Suppressor macrophage treated with lipopolysaccharide for 1 hour (primary cell): ENCODE measurements around the gene DLGAP1.

Experiments
- DNase-seq, 3 donors: peaks; one replicate each; pipeline ENCODE4 v3.0.0-alpha.2; 2020 to 2022

The DLGAP1 gene

DNA sequence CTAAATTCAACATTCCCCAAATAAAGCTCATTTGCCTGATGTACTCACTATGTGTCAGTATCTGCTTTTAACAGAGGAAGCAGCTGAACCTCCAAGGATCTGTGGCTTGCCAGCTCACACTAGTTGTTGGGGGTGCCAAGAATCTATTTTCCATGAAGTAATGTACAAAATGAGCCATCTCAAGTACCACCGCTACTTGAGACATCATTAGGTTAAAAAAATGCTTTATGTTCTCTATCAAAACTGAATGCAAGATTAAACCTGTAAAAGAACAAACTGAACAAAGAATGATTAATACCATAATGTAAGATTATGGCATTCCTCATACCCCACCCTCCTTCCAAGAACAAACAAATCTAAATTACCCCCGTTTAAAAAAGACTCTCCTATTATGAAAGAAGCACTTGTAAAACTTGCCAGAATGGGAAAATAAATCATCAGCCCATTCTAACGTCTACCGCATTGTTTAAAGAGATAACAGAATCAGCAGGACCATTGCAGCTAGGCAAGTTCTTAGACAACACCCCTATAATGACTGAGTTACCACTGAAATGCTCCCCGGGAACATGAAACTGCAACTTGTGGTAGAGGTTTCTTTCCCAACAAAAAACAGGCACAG is 471.6 kb downstream of the DLGAP1 start:
- no peak for DNase-seq

DNA sequence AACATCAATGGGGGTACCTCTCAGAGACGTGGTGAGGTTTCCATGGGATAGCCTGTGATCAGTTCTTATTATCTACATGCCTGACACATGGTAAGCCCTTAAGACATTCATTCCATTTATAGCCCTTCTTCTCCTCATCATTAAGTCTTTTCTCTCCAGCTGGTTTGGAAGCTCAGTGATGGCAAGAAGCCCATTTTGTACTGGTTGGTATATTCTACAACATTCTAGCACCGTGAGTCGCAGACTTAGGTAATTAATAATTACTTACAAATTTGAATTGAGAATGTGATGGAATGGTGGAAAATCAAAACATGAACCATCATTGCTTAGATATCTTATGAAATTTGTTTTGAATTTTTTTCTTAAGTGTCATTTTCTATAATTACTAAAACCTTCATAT is 472.6 kb downstream of the DLGAP1 start:
- DNase-seq, result no peak

GRCh38 chr18:3979024-3979423 is 476.1 kb downstream of the DLGAP1 start:
- no peak for DNase-seq

DNA sequence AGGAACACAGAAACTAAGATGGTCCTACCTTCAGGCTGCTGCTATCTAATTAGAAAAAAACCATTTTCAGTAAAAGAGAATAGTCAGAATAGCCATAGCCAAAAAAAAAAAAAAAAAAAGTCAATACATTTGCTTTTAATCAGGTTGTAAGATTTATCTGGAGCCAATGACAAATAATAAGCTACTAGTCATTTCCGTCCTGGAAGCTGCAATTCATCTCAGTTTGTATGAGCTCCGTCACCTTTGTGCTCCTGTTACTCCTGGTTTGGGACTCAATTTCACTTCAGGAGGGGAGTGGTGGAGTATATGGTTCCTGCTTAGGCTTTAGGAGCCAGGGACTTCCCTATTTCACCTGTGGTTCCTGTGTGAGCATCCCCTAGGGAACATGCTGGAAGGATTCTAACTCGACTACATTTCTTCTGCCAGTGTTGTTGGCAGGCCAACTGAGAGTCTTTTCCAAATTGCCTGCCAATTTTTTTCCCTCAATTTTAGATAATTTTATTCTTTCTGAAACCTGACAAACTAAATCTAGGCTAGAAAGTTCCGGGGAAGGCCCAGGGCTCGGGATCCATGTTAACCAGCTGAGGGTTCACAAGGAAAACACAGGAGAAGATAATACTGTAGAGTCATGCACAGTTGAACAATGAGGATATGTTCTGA is 481.8 kb downstream of the DLGAP1 start:
- no peak for DNase-seq

DNA sequence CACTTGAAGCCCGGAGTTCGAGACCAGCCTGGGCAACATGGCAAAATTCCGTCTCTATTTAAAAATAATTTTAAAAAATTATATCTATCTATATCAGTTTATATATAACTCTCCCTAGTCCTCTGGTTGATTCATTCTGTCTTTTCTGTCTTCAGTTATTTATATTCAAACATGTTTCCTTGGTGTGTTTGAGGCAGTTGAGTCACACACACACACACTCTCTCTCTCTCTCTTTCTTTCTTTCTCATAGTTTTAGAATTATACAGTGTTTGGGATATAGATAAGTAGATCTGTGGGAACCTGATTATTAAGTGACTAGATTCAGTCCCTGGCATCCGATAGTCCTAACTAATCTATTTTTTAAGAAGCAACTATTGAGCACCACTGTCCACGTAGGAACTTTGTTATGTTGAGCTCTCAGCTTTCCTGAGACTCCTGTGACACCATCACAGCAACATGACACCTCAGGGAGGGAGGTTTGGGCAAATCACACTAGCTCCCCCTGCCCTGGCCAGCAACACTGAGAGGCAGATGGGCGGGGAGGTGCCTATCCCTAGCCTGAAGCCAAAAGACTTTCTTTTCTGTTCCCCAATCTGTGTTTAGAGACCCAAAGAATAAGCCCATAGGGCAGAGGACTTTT is 482.7 kb downstream of the DLGAP1 start:
- DNase-seq, result no peak

DNA sequence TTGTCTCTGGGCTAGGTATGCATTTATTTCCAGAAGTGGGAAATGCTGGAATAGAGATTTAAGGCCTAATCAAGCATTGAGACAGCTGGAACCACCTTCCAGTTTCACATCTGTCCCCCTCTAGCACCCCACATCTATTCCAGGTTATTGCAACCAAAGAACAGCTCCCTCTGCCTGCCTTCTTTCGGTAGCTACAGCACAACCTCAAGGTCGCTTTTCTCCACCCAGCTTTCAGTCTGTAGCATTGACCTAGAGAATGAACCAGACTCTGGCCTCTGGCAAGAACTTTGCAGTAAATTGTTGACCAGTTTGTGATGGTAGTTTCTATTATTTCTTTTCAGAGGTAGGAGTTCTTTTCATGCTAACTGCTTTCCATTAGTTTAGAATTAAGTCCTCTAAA is 484.2 kb downstream of the DLGAP1 start:
- no peak for DNase-seq

GRCh38 chr18:3967359-3968180 is 487.5 kb downstream of the DLGAP1 start:
- DNase-seq, result no peak

- no peak for DNase-seq
Observed at GRCh38 chr18:3966642-3967358, 488.3 kb downstream of the DLGAP1 start.

GRCh38 chr18:3966246-3966641 is 488.9 kb downstream of the DLGAP1 start:
- DNase-seq, result no peak

GRCh38 chr18:3960977-3961376 is 494.1 kb downstream of the DLGAP1 start:
- no peak for DNase-seq

- no peak for DNase-seq
Observed at GRCh38 chr18:3960142-3960541, 495.0 kb downstream of the DLGAP1 start.

GRCh38 chr18:3952031-3952430 is 503.1 kb downstream of the DLGAP1 start:
- no peak for DNase-seq

DNA sequence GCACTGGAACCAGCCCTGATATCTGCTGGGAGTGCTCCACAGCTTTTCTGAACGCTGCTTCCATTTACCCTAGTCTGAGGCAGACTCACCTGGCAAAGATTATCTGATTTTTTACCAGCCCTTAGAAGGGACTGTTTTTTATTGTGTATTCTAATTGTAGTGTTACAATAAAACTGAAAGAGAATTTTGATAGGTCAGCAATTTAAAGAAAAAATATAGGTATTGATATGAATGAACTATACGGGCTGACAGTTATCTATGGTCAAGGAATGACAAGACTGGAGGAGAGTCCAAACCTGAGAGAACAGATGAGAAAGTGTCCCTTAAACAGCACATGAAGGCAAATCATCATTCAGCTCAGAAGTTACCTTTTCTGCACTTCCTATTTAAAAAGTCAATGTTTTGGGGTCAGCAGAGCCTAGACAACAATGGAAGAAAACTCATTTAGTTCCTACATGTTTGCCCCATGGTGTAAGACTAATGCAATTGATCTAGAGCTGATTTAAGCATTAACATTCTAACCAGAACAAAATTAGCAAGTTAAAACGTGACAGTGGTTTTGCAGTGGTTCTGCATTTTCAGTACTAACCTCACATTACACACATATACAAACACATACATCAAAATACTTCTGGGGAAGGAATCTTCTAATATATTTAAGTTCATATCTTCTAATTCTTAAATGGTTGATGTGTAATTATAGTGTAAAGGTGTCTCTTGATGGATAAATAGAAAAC is 504.3 kb downstream of the DLGAP1 start:
- DNase-seq, result no peak

- no peak for DNase-seq
Observed at GRCh38 chr18:3948958-3949357, 506.1 kb downstream of the DLGAP1 start.

DNA sequence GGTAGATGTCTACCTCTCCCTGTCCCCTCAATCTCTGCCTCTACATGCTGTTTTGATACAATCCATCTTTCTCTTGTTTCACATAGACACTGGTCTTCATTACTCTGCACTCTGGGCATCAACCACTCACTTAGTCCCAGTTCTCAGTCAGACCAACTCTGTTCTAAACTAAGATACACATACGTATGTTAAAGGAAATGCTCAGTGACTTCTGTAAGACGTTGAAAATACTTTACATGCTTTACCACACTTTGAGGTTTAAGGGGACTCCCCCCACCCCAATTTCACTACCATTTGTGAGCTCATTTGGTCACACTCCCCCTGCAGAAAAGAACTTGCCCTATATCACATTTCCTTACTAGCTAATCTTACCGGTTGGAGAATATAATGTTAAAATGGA is 507.7 kb downstream of the DLGAP1 start:
- no peak for DNase-seq

DNA sequence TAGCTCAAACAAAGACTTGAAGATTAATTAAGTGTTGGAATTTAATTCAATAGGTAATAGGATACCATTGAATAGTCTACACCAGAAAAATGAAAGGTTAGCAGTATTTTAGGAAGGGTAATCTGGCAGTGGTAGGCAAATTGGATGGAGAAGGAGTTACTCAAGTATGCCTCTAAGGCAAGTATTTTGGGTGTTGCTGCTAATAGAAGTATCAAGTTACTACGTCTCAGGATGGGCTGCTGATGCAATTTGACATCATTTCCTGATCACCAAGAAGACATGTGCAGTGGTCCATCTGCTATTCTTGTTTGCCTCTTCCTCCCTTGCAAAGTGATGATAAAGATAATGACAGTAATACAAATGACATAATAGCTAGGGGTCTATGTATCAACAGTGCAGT is 519.8 kb downstream of the DLGAP1 start:
- DNase-seq, result no peak

DNA sequence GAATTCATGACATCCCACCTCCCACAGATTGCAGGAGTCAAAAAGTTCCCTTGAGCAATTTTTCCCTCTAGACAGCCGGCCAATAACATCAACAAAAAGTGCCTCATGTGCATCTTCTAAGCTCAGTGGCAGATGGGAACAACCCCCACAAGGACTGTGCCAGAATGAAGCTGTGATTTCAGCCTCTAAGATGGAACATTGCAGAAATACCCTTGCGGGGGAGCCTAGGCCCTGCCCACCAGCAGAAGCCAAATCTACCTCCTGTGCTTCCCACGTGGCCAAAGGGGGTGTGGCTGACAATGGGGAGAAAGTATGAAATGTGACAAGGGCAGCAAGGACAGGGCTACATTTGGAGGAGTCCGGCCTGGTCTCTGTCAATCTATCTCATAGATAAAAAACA is 522.8 kb downstream of the DLGAP1 start:
- no peak for DNase-seq

- no peak for DNase-seq
Observed at GRCh38 chr18:3931542-3932112, 523.5 kb downstream of the DLGAP1 start.

- no peak for DNase-seq
Observed at GRCh38 chr18:3931013-3931315, 524.1 kb downstream of the DLGAP1 start.

- no peak for DNase-seq
Observed at GRCh38 chr18:3930126-3931012, 524.7 kb downstream of the DLGAP1 start.

DNA sequence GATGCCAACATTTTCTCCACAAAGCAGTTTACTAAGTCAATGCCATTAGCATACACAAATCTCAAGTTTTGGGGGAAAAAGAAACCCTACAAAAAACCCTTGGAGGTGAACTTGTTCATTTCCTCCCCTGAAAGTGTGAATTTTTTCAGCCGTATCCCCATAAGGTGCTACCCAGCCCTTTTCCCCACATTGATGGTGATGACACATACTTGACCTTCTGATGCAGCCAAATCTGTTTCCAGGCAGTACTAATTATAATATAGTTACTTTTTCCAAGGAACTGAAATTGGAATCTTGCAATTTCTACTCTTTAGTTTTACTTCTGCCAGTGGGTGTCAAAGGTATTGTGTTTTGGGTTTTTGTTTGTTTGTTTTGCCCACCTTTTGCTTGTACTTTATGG is 530.7 kb downstream of the DLGAP1 start:
- no peak for DNase-seq
